Measurements from ENCODE around the gene ADAMTS19.

ADAMTS19 gene

GRCh38 chr5:129768735-129769134, 308.6 kb downstream of the ADAMTS19 start:
- DNase-seq: no peak

DNA sequence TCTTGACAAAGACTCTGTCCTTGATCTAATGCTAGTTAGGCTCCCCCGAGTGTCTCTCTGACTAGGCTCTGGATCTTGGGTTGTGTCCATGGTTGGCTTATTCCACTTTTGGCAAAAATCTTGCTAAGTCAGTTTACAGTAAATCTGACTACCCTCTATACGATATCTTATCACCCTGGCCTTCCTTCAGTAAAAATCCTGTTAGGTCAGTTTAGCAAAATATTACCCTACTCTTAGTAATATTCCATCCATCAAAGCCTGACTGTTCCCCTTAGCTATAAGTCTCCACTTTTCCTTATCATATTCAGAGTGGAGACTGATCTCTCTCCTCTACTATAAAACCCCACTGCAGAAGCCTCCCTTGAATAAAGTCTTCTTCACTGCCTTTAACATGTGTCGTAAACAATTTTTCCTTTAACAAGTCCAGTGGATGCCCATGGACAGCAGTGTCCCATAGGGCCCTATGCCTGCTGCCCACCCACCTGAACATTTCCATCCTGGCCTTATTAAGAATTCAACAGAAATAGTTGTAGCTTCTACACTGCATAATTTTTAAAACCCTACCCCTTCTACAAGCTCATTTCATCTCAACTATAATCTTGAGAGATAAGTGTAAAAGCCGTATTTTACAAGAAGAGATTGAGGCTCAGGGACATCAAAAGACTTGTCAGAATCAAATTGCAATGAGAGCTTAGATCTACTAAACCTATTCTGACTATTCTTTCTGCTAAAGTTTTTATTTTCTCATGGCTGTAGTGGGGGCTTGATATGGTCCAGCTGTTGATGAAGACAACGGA, 310.1 kb downstream of the ADAMTS19 start:
- no peak for DNase-seq

- no peak for DNase-seq
These were observed 311.1 kb downstream of the ADAMTS19 start for GRCh38 chr5:129771058-129771838.

GRCh38 chr5:129773376-129773775, 313.3 kb downstream of the ADAMTS19 start:
- no peak for DNase-seq

DNA sequence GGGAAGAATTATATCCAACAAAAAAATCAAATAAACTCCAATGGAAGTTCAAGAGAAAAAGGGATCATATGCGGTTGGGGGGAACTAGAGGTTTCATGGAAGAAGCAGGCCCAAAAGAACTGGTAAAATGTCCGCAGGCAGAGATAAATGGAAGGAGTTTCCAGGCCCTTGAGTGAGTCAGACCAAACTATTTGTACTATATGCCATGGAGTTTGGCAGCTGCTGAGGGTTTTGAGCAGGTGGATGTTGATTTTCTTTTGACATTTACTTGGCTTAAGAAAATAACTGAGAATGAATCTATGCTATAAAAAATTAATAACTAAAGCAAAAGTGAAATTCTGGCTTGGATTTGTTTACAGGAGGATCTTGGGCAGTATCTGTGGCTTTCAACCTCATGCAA, 321.5 kb downstream of the ADAMTS19 start:
- no peak for DNase-seq

All from NCI-H2227 treated with DMSO at 0.1 percent for 48 hours (cell line).